ENCODE results near the gene NAA25.

The NAA25 gene

GRCh38 chr12:112108202-112109079 lies at the start of gene NAA25:
Gene NAA25, minus strand, starts transcription at chr12:112108783. Its CDS starts 10 bp downstream, at chr12:112108773.
- DNase-seq, result peak; percentile 88

GRCh38 chr12:112153893-112154219 lies 45.3 kb upstream of the NAA25 start:
- DNase-seq, result no peak

DNA sequence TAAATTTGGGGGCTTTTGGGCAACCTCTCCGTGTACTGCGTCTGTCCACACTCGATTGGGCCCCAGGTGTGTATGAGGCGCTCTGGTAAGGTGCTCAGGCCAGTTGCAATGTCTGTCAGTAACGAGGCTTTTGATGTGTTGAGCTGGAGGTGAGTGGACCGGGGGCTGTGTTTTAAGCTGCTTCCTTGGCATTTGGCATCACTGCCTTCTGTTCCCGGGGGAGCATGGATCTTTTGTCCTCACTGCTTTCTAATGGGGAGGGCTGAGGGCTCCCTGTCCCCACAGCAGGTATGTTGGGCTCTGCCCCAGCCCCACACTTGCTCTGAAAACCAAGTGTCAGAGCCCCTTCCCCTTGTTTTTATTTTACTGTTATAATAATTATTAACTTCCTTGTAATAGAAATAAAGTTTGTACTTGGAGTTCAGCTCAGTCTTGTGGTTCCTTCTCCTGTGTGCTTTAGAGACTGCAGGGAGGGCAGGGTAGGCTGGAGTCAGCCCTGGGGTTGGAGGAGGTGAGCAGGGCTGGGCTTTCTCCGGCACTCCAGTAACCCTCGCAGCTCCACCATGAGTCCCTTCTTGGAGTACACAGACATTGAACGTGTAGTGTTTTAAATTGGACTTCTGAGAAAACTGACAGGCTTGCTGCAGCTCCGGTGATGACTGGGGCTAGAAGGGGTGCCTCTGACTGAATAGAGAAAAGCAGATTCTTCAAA lies 44.8 kb upstream of the NAA25 start:
- no peak for DNase-seq

- DNase-seq, result no peak
These were observed 43.4 kb upstream of the NAA25 start for GRCh38 chr12:112151766-112152541.

DNA sequence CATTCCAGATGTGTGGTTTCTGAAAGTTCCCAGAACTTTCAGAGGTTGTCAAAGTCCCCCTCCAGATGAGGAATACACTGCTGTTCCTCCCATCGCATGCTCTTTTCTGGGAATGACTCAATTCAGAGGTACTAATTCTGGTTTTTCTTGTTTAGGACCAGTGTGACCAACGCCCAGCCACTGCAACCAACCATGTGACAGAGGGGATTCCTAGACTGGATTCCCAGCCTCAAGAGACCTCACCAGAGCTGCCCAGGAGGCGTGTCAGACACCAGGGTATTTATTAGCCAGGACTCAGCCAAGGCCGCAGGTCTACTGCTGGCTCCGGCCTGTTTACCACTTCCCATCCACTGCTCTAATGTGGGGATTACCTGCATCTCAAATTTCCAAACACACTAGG lies 41.0 kb upstream of the NAA25 start:
- no peak for DNase-seq

GRCh38 chr12:112148031-112148513 lies 39.5 kb upstream of the NAA25 start:
- DNase-seq, result no peak

- no peak for DNase-seq
These were observed 37.5 kb upstream of the NAA25 start for GRCh38 chr12:112146123-112146522.

DNA sequence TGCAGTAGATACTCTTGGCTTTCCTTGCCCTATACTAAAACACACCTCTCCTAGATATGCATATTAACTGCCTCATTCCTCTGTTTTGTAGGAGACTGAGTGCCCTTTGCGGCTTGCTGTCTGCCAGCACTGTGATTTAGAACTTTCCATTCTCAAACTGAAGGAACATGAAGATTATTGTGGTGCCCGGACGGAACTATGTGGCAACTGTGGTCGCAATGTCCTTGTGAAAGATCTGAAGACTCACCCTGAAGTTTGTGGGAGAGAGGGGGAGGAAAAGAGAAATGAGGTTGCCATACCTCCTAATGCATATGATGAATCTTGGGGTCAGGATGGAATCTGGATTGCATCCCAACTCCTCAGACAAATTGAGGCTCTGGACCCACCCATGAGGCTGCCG lies 32.1 kb upstream of the NAA25 start:
- DNase-seq, result no peak

- DNase-seq, result no peak
These were observed 26.1 kb upstream of the NAA25 start for GRCh38 chr12:112134731-112135130.

GRCh38 chr12:112133418-112133817 lies 24.8 kb upstream of the NAA25 start:
- no peak for DNase-seq

DNA sequence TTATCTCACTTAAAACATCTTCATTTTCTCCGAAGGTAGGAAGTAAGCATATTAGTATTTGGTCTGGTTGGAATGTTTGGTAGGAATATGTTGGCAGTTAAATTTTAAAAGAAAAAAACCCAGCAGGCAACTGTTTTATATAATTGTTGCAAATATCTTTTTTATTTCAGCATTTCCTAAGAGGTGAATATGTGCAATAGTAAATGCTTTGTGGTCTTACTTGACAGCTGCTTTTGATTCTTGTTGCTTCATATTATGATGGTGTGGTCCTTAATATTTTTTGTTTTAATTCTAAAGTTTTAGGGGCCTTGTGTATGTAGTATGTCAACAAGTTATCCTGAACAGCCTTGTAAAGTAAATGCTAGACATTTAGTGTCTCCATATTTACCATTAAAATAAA lies 23.1 kb upstream of the NAA25 start:
- DNase-seq, result no peak

- DNase-seq, result peak; percentile 81
These were observed 21.9 kb upstream of the NAA25 start for GRCh38 chr12:112130441-112130998.

- no peak for DNase-seq
These were observed 18.3 kb upstream of the NAA25 start for GRCh38 chr12:112126911-112127310.

GRCh38 chr12:112126000-112126438 lies 17.4 kb upstream of the NAA25 start:
- DNase-seq, result no peak

DNA sequence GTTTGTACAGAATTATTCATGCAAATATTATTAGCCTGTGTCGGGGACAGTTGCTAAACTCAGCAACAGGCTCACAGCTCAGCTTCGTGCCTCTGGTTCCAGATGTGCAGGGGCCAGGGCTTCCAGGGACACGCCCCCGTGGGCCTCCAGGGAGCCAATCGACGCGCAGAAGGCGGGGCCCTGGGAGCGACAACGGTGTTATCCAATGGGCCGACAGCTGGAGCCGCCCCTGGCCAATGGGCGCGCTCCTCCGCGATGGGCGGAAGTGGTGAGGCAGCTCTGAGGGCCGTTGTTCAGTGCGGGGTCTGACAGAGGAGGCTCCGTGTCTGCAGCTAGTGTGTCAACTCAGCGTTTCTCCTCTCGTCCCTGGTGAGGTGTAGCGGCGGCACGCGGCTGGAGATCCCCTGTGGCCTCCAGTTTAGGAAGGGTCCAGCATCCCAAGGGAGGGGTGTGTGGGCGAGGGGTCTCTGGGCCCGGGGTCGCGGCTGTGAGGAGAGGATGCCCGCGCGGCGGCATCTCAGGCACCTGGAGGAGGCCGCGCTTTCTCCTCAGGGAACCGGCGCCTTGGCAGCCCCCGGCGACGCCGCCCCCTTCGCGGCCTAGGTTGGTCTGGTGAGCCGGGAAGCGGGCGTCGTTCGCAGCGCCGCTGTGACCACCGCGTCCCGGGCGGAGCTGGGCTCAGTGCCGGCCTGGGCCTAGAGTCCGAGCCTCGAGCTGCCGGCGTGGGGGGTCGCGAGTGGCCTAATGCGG lies 16.8 kb upstream of the NAA25 start, which contains the start of gene TRAFD1:
TRAFD1 (plus strand) TSS at position 311 of the 750 bp plus-strand sequence. CDS start 4,963 bp downstream, outside the sequence.
- peak; percentile 98 for DNase-seq

DNA sequence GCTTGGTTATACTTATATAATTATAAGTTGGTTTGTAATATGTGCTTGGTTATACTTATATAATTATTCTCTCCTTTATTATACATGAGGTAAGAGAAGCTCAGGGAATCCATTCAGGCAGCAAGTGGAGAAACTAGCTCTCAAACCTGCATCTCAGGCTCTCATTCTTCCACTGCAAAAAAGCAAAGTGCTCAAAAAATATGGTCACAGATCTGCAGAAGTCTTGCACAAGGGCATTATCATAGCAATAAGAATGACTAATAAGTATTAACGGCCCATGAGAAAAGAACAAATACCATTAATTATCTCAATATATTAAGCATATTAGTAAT lies 16.3 kb upstream of the NAA25 start:
- DNase-seq, result no peak

DNA sequence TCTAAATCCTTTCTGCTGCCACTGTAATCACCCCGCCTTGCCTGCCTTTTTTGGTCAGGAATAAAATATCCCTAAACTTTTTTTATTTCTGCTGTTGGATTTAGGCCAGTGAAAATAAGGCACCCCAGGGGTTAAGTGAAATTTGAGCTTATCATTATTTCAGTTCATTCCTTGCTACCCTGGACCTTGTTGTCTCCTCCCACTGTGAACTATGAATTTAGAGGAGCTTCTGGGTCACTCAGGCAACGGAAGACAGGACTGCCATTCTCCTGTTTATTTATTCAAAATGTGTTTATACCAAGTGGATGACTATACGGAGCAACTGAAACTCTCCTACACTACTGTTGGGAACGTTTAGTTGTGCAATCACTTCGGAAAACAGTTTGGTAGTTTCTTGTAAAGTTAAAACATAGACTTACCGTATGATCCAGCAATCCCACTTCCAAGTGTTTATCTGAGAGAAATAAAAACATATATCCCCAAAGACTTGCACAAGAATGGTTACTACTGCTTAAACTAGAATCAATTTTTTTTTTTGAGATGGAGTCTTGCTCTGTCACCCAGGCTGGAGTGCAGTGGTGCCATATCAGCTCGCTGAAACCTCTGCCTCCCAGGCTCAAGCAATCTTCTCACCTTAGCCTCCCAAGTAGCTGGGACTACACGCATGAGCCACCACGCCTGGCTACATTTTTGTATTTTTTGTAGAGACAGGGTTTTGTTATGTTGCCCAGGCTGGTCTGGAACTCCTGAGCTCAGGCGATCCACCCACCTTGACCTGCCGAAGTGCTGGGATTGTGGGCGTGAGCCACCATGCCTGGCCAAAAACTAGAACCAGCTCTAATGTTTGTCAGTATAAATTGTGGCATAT lies 14.5 kb upstream of the NAA25 start:
- no peak for DNase-seq

- DNase-seq, result no peak
These were observed 13.4 kb upstream of the NAA25 start for GRCh38 chr12:112121780-112122565.

GRCh38 chr12:112117685-112118084 lies 9.1 kb upstream of the NAA25 start:
- no peak for DNase-seq
